HL-60 (cell line): ENCODE data around the gene TESPA1.

Experiments used
- DNase-seq, 2 experiments: peaks; one replicate each; pipeline ENCODE4 v3.0.0-alpha.2; 2010 to 2020; ENCODE audit warnings: low read depth in 1 of 2, low spot score in 1 of 2
- H3K27ac ChIP-seq: fragments of 250-450 bp; sonication (Bioruptor Pico); replicated peaks from 2 replicates; pipeline ENCODE4 v1.5.1; 2020; ENCODE audit warnings: mild to moderate bottlenecking, moderate library complexity
- H3K27me3 ChIP-seq: fragments of 250-450 bp; sonication (Bioruptor Pico); 2 replicates; pipeline ENCODE4 v1.5.1; 2021; ENCODE audit warnings: mild to moderate bottlenecking, moderate library complexity; ENCODE audit not compliant: insufficient read depth, poor library complexity, severe bottlenecking
- H3K4me3 ChIP-seq: replicated peaks from 2 replicates; pipeline ENCODE4 v1.5.1; 2011; ENCODE audit warnings: mild to moderate bottlenecking, control low read depth, low read length; ENCODE audit not compliant: insufficient read depth
- CTCF ChIP-seq: IDR thresholded peaks from one replicate; pipeline ENCODE4 v1.5.1; 2011; ENCODE audit warnings: low read length, control low read depth, inconsistent platforms; ENCODE audit not compliant: insufficient read depth
- GABPA ChIP-seq: IDR thresholded peaks from 2 replicates; pipeline ENCODE4 v1.6.1; 2012; ENCODE audit warnings: low read depth
- POLR2AphosphoS5 ChIP-seq: IDR thresholded peaks from 2 replicates; pipeline ENCODE4 v1.6.1; 2012; ENCODE audit warnings: low read depth
- REST ChIP-seq: IDR thresholded peaks from 2 replicates; pipeline ENCODE4 v1.6.1; 2012; ENCODE audit warnings: low read depth; ENCODE audit not compliant: insufficient replicate concordance
- SPI1 ChIP-seq: IDR thresholded peaks from 2 replicates; pipeline ENCODE4 v1.6.1; 2012; ENCODE audit warnings: low read depth, mild to moderate bottlenecking, borderline replicate concordance

TESPA1 gene

GRCh38 chr12:54934419-54934818 lies 50.1 kb downstream of the TESPA1 start:
- H3K27ac ChIP-seq = no peak overlapping the region
- TF ChIP-seq SPI1 (no peak), REST (no peak), CTCF (no peak), POLR2AphosphoS5 (no peak), GABPA (no peak)
- H3K4me3 ChIP-seq = no peak overlapping the region
- no peak for DNase-seq
- H3K27me3 ChIP-seq = no peaks in the 10 kb centered on the region

GRCh38 chr12:54933376-54933775 lies 51.2 kb downstream of the TESPA1 start:
- H3K4me3 ChIP-seq = no peak overlapping the region
- DNase-seq = no peak
- no peaks in the 10 kb centered on the region for H3K27me3 ChIP-seq
- H3K27ac ChIP-seq = no peak overlapping the region
- TF ChIP-seq GABPA (no peak), SPI1 (no peak), REST (no peak), POLR2AphosphoS5 (no peak), CTCF (no peak)

- Histone ChIP-seq H3K4me3 (no peak overlapping the region), H3K27ac (no peak overlapping the region), H3K27me3 (no peaks in the 10 kb centered on the region)
- TF ChIP-seq POLR2AphosphoS5 (no peak), REST (no peak), CTCF (no peak), GABPA (no peak), SPI1 (no peak)
- DNase-seq = no peak
These were observed 51.9 kb downstream of the TESPA1 start for GRCh38 chr12:54932691-54933090.
